Peyer's patch (tissue), 4 donors: ENCODE measurements around the gene RABEP1. TPM values are rescaled to one million over a fixed set of nuclear protein-coding genes. Genes with fewer than 3 reads are reported as not detected.
"Not testable (repeated sequence)": the region's sequence is repeated elsewhere in the genome, so short reads cannot be mapped to it uniquely, and the experiment has no call there.

ENCODE experiments used
- DNase-seq, 3 donors: peaks; one replicate each; pipeline ENCODE4 v3.0.0-alpha.2; 2017 to 2019
- H3K27ac ChIP-seq, 4 donors: fragments of 200-600 bp; sonication (generic); one replicate each; pipeline ENCODE4 v1.5.1; 2016 to 2019
- H3K27me3 ChIP-seq, 2 donors: fragments of 200-600 bp; sonication (generic); one replicate each; pipeline ENCODE4 v1.5.1; 2019
- H3K36me3 ChIP-seq, 3 donors: fragments of 200-600 bp; sonication (generic); one replicate each; pipeline ENCODE4 v1.5.1; 2016 to 2019
- H3K4me1 ChIP-seq, 4 donors: fragments of 200-600 bp; sonication (generic); one replicate each; pipeline ENCODE4 v1.5.1; 2016 to 2019
- H3K4me3 ChIP-seq, 4 donors: fragments of 200-600 bp; sonication (generic); 1 replicate in 3 of 4; 2 replicates in 1 of 4; pipeline ENCODE4 v1.5.1; 2016 to 2019; ENCODE audit warnings: mild to moderate bottlenecking in 1 of 4
- H3K9me3 ChIP-seq, 4 donors: fragments of 200-600 bp; sonication (generic); one replicate each; pipeline ENCODE4 v1.5.1; 2016 to 2019; ENCODE audit warnings: mild to moderate bottlenecking in 1 of 4
- CTCF ChIP-seq, 6 experiments: fragments of 450-650 bp in 4 of 6; fragments of 200-600 bp in 2 of 6; sonication (generic) in 1 of 6; IDR thresholded peaks; one replicate each; pipeline ENCODE4 v1.5.1; 2017 to 2019; ENCODE audit warnings: antibody characterized with exemption in 6 of 6, mild to moderate bottlenecking in 3 of 6, moderate library complexity in 1 of 6
- POLR2A ChIP-seq, 2 donors: fragments of 450-650 bp; IDR thresholded peaks; one replicate each; pipeline ENCODE4 v1.5.1; 2017; ENCODE audit warnings: antibody characterized with exemption in 2 of 2, mild to moderate bottlenecking in 2 of 2, moderate library complexity in 2 of 2
- total RNA-seq, 4 donors: library from RNA; depleted of rRNA; stranded (reverse); fragments of >200 nt; gene quantifications; one replicate each; pipeline ENCODE4 v1.1.0, GENCODE V29; 2016

Gene RABEP1
- total RNA-seq, 4 donors from 2014 or later = 20.5 to 85.0 (median 33.1) TPM

GRCh38 chr17:5425826-5426225 is 143.7 kb downstream of the RABEP1 start:
- H3K4me1 ChIP-seq = peaks cover 0 to 3% (median under 1%) of the 10 kb centered on the region in 4 donors
- TF ChIP-seq CTCF (IDR thresholded peaks at IDR 0.05) = no peak
- no peak for TF ChIP-seq POLR2A (IDR thresholded peaks at IDR 0.05)
- no peaks in the 10 kb centered on the region for H3K9me3 ChIP-seq
- H3K36me3 ChIP-seq = peaks cover 0 to 93% (median 0%) of the 10 kb centered on the region in 3 donors
- H3K27ac ChIP-seq = no peak overlapping the region
- no peaks in the 10 kb centered on the region for H3K27me3 ChIP-seq
- no peak overlapping the region for H3K4me3 ChIP-seq
- DNase-seq = no peak

GRCh38 chr17:5429191-5429887 is 147.3 kb downstream of the RABEP1 start:
- peaks cover 0 to 99% (median 0%) of the 10 kb centered on the region in 3 donors for H3K36me3 ChIP-seq
- no peaks in the 10 kb centered on the region for H3K4me1 ChIP-seq
- no peaks in the 10 kb centered on the region for H3K27me3 ChIP-seq
- no peak for DNase-seq
- H3K9me3 ChIP-seq = no peaks in the 10 kb centered on the region
- TF ChIP-seq POLR2A (IDR thresholded peaks at IDR 0.05) (no peak), CTCF (IDR thresholded peaks at IDR 0.05) (no peak)
- H3K4me3 ChIP-seq = no peak overlapping the region
- no peak overlapping the region for H3K27ac ChIP-seq

GRCh38 chr17:5430413-5430999 is 148.4 kb downstream of the RABEP1 start:
- peaks cover 0 to 99% (median 0%) of the 10 kb centered on the region in 3 donors for H3K36me3 ChIP-seq
- no peaks in the 10 kb centered on the region for H3K27me3 ChIP-seq
- H3K4me3 ChIP-seq = no peak overlapping the region
- no peak for TF ChIP-seq POLR2A (IDR thresholded peaks at IDR 0.05)
- no peak for TF ChIP-seq CTCF (IDR thresholded peaks at IDR 0.05)
- H3K4me1 ChIP-seq = no peaks in the 10 kb centered on the region
- no peak for DNase-seq
- H3K9me3 ChIP-seq = no peaks in the 10 kb centered on the region
- H3K27ac ChIP-seq = no peak overlapping the region

- not testable (repeated sequence) for H3K27ac ChIP-seq, H3K27me3 ChIP-seq, H3K9me3 ChIP-seq, H3K4me1 ChIP-seq, DNase-seq, H3K4me3 ChIP-seq
- H3K36me3 ChIP-seq = peaks cover 0 to 93% (median 0%) of the 10 kb centered on the region in 3 donors
Measured at GRCh38 chr17:5431234-5431633, 149.2 kb downstream of the RABEP1 start.

- peaks cover 0 to 3% (median 0%) of the 10 kb centered on the region in 4 donors for H3K4me1 ChIP-seq
- no peak for TF ChIP-seq CTCF (IDR thresholded peaks at IDR 0.05)
- TF ChIP-seq POLR2A (IDR thresholded peaks at IDR 0.05) = no peak
- H3K27ac ChIP-seq = no peak overlapping the region
- DNase-seq = no peak
- no peaks in the 10 kb centered on the region for H3K27me3 ChIP-seq
- peaks cover 0 to 91% (median 0%) of the 10 kb centered on the region in 3 donors for H3K36me3 ChIP-seq
- H3K9me3 ChIP-seq = no peaks in the 10 kb centered on the region
- H3K4me3 ChIP-seq = no peak overlapping the region
Measured at GRCh38 chr17:5431949-5432556, 150.0 kb downstream of the RABEP1 start.

GRCh38 chr17:5434984-5435383 is 152.9 kb downstream of the RABEP1 start:
- Histone ChIP-seq H3K36me3 (peaks cover 0 to 61% (median 0%) of the 10 kb centered on the region in 3 donors), H3K4me3 (no peak overlapping the region), H3K27me3 (no peaks in the 10 kb centered on the region), H3K9me3 (no peaks in the 10 kb centered on the region), H3K4me1 (peaks cover 0 to 21% (median 0%) of the 10 kb centered on the region in 4 donors), H3K27ac (no peak overlapping the region)
- DNase-seq = no peak
- TF ChIP-seq CTCF (IDR thresholded peaks at IDR 0.05) (no peak), POLR2A (IDR thresholded peaks at IDR 0.05) (no peak)
